AG10803 (cell line): ENCODE measurements around the gene ASMTL.

Experiments
- DNase-seq: peaks from one replicate; pipeline ENCODE4 v3.0.0; 2010; ENCODE audit warnings: low read depth
- H3K4me3 ChIP-seq: 2 replicates; pipeline ENCODE4 v1.5.1; 2011; ENCODE audit warnings: mild to moderate bottlenecking, low read length, control low read depth
- TF ChIP-seq, protein P1 (sequence below): conservative IDR thresholded peaks from 2 replicates; pipeline ENCODE4 v1.5.1; 2011; ENCODE audit warnings: mild to moderate bottlenecking, low read length, control low read depth, inconsistent platforms

ASMTL gene

DNA sequence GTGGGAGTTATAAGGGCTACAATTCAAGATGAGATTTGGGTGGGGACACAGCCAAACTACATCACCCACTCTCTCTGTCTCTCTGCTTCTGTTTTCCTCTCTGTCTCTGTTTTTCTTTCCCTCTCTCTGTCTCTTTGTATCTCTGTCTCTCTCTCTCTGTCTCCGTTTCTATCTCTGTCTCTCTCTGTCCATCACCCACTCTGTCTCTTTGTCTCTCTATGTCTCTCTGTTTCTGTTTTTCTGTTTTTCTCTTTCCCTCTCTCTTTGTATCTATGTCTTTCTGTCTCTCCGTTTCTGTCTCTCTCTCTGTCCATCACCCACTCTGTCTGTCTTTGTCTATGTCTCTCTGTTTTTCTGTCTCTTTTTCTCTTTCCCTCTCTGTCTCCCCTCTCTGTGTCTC lies 90.8 kb downstream of the ASMTL start:
- no peak for DNase-seq
- TF ChIP-seq, protein P1, sequence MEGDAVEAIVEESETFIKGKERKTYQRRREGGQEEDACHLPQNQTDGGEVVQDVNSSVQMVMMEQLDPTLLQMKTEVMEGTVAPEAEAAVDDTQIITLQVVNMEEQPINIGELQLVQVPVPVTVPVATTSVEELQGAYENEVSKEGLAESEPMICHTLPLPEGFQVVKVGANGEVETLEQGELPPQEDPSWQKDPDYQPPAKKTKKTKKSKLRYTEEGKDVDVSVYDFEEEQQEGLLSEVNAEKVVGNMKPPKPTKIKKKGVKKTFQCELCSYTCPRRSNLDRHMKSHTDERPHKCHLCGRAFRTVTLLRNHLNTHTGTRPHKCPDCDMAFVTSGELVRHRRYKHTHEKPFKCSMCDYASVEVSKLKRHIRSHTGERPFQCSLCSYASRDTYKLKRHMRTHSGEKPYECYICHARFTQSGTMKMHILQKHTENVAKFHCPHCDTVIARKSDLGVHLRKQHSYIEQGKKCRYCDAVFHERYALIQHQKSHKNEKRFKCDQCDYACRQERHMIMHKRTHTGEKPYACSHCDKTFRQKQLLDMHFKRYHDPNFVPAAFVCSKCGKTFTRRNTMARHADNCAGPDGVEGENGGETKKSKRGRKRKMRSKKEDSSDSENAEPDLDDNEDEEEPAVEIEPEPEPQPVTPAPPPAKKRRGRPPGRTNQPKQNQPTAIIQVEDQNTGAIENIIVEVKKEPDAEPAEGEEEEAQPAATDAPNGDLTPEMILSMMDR: no peak
- no peak overlapping the region for H3K4me3 ChIP-seq

DNA sequence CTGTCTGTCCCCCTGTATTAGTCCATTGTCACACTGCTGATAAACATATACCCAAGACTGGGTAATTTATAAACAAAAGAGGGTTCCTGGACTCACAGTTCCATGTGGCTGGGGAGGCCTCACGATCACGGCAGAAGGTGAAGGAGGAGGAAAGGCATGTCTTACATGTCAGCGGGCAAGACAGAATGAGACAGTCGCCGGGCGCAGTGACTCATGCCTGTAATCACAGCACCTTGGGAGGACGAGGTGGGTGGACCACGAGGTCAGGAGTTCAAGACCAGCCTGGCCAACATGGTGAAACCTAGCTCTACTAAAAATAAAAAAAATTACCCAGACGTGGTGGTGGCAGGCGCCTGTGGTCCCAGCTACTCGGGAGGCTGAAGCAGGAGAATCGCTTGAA lies 91.4 kb downstream of the ASMTL start:
- TF ChIP-seq, protein P1: no peak
- no peak for DNase-seq
- no peak overlapping the region for H3K4me3 ChIP-seq

DNA sequence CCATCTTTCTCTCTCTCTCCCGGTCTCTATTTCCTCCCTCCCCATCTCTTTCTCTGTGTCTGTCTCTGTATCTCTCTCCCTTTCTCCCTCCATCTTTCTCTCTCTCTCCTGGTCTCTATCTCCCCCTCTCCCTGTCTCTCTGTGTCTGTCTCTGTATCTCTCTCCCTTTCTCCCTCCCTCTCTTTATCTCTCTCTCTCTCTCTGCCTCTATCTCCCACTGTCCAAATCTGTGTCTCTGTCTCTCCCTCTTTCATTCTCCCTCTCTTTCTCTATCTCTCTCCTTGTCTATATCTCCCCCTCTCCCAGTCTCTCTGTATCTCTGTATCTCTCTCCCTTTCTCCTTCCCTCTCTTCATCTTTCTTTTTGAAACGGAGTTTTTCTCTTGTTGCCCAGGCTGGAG lies 92.5 kb downstream of the ASMTL start:
- TF ChIP-seq, protein P1: no peak
- DNase-seq: no peak
- H3K4me3 ChIP-seq: no peak overlapping the region

- DNase-seq: no peak
- TF ChIP-seq, protein P1: no peak
Measured at GRCh38 chrX:1359477-1359873, 93.2 kb downstream of the ASMTL start.

GRCh38 chrX:1358793-1359476 lies 93.8 kb downstream of the ASMTL start:
- no peak for DNase-seq
- H3K4me3 ChIP-seq: no peak overlapping the region
- TF ChIP-seq, protein P1: no peak

More at GRCh38 chrX:1359477-1359873, 93.2 kb downstream of the ASMTL start:
- no peak overlapping the region for H3K4me3 ChIP-seq

DNA sequence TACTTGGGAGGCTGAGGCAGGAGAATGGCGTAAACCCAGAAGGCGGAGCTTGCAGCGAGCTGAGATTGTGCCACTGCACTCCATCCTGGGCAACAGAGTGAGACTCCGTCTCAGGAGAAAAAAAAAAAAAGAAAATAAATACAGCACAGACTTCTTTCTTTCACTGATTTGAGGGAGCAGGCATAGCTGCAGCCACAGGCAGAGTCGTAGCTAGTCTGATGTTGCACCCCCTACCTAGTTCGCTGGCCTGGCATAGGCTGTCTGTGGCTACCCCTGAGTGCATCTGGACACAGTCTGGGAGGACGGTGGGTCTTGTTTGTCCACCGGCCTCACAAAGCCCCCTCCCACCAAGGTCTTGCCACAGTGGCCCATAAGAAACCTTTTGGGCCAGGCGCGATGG lies 94.7 kb downstream of the ASMTL start:
- TF ChIP-seq, protein P1: no peak
- DNase-seq: no peak
- no peak overlapping the region for H3K4me3 ChIP-seq
